GM23338 (cell line): ENCODE data around the gene MUC6. TPM values are rescaled to one million over a fixed set of nuclear protein-coding genes. Genes with fewer than 3 reads are reported as not detected.

Source experiments
- ATAC-seq: fragments of 200-7000 bp; cut with Tn5 transposase; 3 replicates; pipeline ENCODE4 v1.9.1; 2020
- DNase-seq: peaks from one replicate; pipeline ENCODE4 v3.0.0-alpha.2; 2015; ENCODE audit warnings: low spot score
- H2AFZ ChIP-seq: fragments of 200-600 bp; sonication (generic); 2 replicates; pipeline ENCODE4 v1.8.0; 2016; ENCODE audit warnings: antibody characterized with exemption, mild to moderate bottlenecking, moderate library complexity
- H3F3A ChIP-seq: fragments of 200-600 bp; sonication (generic); replicated peaks from 2 replicates; pipeline ENCODE4 v1.8.0; 2017; ENCODE audit warnings: antibody characterized with exemption, mixed run types, low read depth
- H3K27ac ChIP-seq: fragments of 200-600 bp; sonication (generic); 2 replicates; pipeline ENCODE4 v1.6.1; 2016; ENCODE audit warnings: low read depth
- H3K27me3 ChIP-seq: fragments of 200-600 bp; sonication (generic); 2 replicates; pipeline ENCODE4 v1.8.0; 2016; ENCODE audit warnings: mild to moderate bottlenecking, mixed run types, moderate library complexity; ENCODE audit not compliant: insufficient read depth
- H3K36me3 ChIP-seq: fragments of 200-600 bp; sonication (generic); 2 replicates; pipeline ENCODE4 v1.8.0; 2016; ENCODE audit warnings: mild to moderate bottlenecking; ENCODE audit not compliant: insufficient read depth
- H3K4me1 ChIP-seq: fragments of 200-600 bp; sonication (generic); 2 replicates; pipeline ENCODE4 v1.8.0; 2016; ENCODE audit warnings: mild to moderate bottlenecking, moderate library complexity; ENCODE audit not compliant: insufficient read depth
- H3K4me2 ChIP-seq: fragments of 200-600 bp; sonication (generic); 2 replicates; pipeline ENCODE4 v1.7.1; 2017; ENCODE audit warnings: mixed run types
- H3K4me3 ChIP-seq: fragments of 200-600 bp; sonication (generic); 2 replicates; pipeline ENCODE4 v1.6.1; 2016; ENCODE audit warnings: mixed run types
- H3K79me2 ChIP-seq: fragments of 200-600 bp; sonication (generic); replicated peaks from 2 replicates; pipeline ENCODE4 v1.8.0; 2017; ENCODE audit warnings: mild to moderate bottlenecking; ENCODE audit not compliant: insufficient read depth
- H3K9me2 ChIP-seq: fragments of 200-600 bp; sonication (generic); 2 replicates; pipeline ENCODE4 v1.8.0; 2017; ENCODE audit not compliant: insufficient read depth
- H4K20me1 ChIP-seq: fragments of 200-600 bp; sonication (generic); replicated peaks from 2 replicates; pipeline ENCODE4 v1.8.0; 2017; ENCODE audit warnings: mild to moderate bottlenecking; ENCODE audit not compliant: insufficient read depth
- H3K27ac Mint-ChIP-seq: 2 replicates; pipeline ENCODE4 v1.8.0; 2020; ENCODE audit warnings: inconsistent platforms, mild to moderate bottlenecking, moderate library complexity, mixed read lengths
- H3K27me3 Mint-ChIP-seq: 3 replicates; pipeline ENCODE4 v1.8.0; 2022; ENCODE audit warnings: low read depth, mild to moderate bottlenecking, moderate library complexity, mixed read lengths, inconsistent platforms; ENCODE audit not compliant: insufficient read depth, poor library complexity
- H3K36me3 Mint-ChIP-seq: 3 replicates; pipeline ENCODE4 v1.8.0; 2021; ENCODE audit warnings: low read depth, mild to moderate bottlenecking, inconsistent platforms, moderate library complexity, mixed read lengths
- H3K4me1 Mint-ChIP-seq: 3 replicates; pipeline ENCODE4 v1.8.0; 2020; ENCODE audit warnings: mild to moderate bottlenecking, inconsistent platforms, mixed read lengths
- H3K4me3 Mint-ChIP-seq: 3 replicates; pipeline ENCODE4 v1.8.0; 2021; ENCODE audit warnings: moderate library complexity, mild to moderate bottlenecking, inconsistent platforms, mixed read lengths
- H3K9me3 Mint-ChIP-seq: 3 replicates; pipeline ENCODE4 v1.8.0; 2020; ENCODE audit warnings: moderate library complexity, mild to moderate bottlenecking, inconsistent platforms, mixed read lengths
- CREB1 ChIP-seq: fragments of 250-450 bp; sonication (Bioruptor Pico); IDR thresholded peaks from 2 replicates; pipeline ENCODE4 v1.5.0; 2020; ENCODE audit warnings: low read depth, mild to moderate bottlenecking, moderate library complexity
- CTCF ChIP-seq, 2 experiments: fragments of 200-600 bp in 1 of 2; sonication (generic) in 1 of 2; conservative IDR thresholded peaks; 2 replicates each; pipeline versions ENCODE4 v1.5.1 to v1.6.1; 2016 to 2017; ENCODE audit warnings: antibody characterized with exemption in 2 of 2, low read depth in 2 of 2, mild to moderate bottlenecking in 2 of 2, moderate library complexity in 1 of 2
- ETS1 ChIP-seq: IDR thresholded peaks from 2 replicates; pipeline ENCODE4 v1.6.1; 2016; ENCODE audit warnings: antibody characterized with exemption
- EZH2 ChIP-seq: fragments of 200-600 bp; sonication (generic); IDR thresholded peaks from one replicate; pipeline ENCODE4 v1.8.0; 2017; ENCODE audit warnings: antibody characterized with exemption, mild to moderate bottlenecking, low read depth; ENCODE audit not compliant: unreplicated experiment
- EZH2phosphoT487 ChIP-seq: fragments of 200-600 bp; sonication (generic); IDR thresholded peaks from one replicate; pipeline ENCODE4 v1.8.1; 2018; ENCODE audit warnings: antibody characterized with exemption; ENCODE audit not compliant: unreplicated experiment
- JUNB ChIP-seq: IDR thresholded peaks from one replicate; pipeline ENCODE4 v1.6.1; 2016; ENCODE audit warnings: antibody characterized with exemption; ENCODE audit not compliant: unreplicated experiment
- NANOG ChIP-seq: IDR thresholded peaks from 2 replicates; pipeline ENCODE4 v1.6.1; 2016; ENCODE audit warnings: antibody characterized with exemption, borderline replicate concordance
- POLR2AphosphoS5 ChIP-seq: IDR thresholded peaks from 2 replicates; pipeline ENCODE4 v1.6.1; 2016; ENCODE audit warnings: antibody characterized with exemption, low read depth
- REST ChIP-seq: IDR thresholded peaks from one replicate; pipeline ENCODE4 v1.6.1; 2018; ENCODE audit warnings: antibody characterized with exemption; ENCODE audit not compliant: unreplicated experiment
- STAT1 ChIP-seq: IDR thresholded peaks from one replicate; pipeline ENCODE4 v1.6.1; 2016; ENCODE audit warnings: antibody characterized with exemption; ENCODE audit not compliant: unreplicated experiment
- ZNF114 ChIP-seq: fragments of 250-450 bp; sonication (Bioruptor Pico); IDR thresholded peaks from 2 replicates; pipeline ENCODE4 v1.5.0; 2020; ENCODE audit warnings: mild to moderate bottlenecking, moderate library complexity
- ZNF331 ChIP-seq: fragments of 250-450 bp; sonication (Bioruptor Pico); IDR thresholded peaks from 2 replicates; pipeline ENCODE4 v1.5.0; 2020; ENCODE audit warnings: low read depth, mild to moderate bottlenecking, moderate library complexity
- ZNF462 ChIP-seq: fragments of 250-450 bp; sonication (Bioruptor Pico); IDR thresholded peaks from 2 replicates; pipeline ENCODE4 v1.5.0; 2020; ENCODE audit warnings: mild to moderate bottlenecking, moderate library complexity
- polyA plus RNA-seq: library from polyadenylated mRNA; unstranded; fragments of >200 nt; fragmentation: Nextera tagmentation; extraction: Ambion mirVana; gene quantifications from 2 replicates; pipeline ENCODE4 v1.2.1, GENCODE V29; 2016
- total RNA-seq: library from RNA; depleted of rRNA; stranded (reverse); fragments of >200 nt; shearing (Covaris generic); gene quantifications from 2 replicates; pipeline ENCODE4 v1.2.3, GENCODE V29; 2014

MUC6 gene
- total and polyA plus RNA-seq, 2 experiments from 2014 or later: not detected

GRCh38 chr11:1018091-1018490, 18.4 kb downstream of the MUC6 start:
- TF ChIP-seq REST (no peak), CREB1 (CRISPR knock-in tag) (no peak), ZNF331 (CRISPR knock-in tag) (no peak), EZH2 (no peak), STAT1 (no peak), ETS1 (no peak), ZNF462 (no peak), CTCF (conservative IDR thresholded peaks at IDR 0.05; ENCODE audit: low read depth in 2 of 2) (no peak), ZNF114 (CRISPR knock-in tag) (no peak), POLR2AphosphoS5 (no peak), EZH2phosphoT487 (no peak), NANOG (no peak), JUNB (no peak)
- Histone ChIP-seq H3K27me3 (no peaks in the 10 kb centered on the region), H3K4me2 (no peak overlapping the region), H2AFZ (no peak overlapping the region), H4K20me1 (no peaks in the 10 kb centered on the region), H3K9me2 (no peaks in the 10 kb centered on the region), H3K36me3 (no peaks in the 10 kb centered on the region), H3K4me1 (no peaks in the 10 kb centered on the region), H3F3A (no peaks in the 10 kb centered on the region), H3K27ac (no peak overlapping the region), H3K4me3 (no peak overlapping the region), H3K79me2 (no peaks in the 10 kb centered on the region)
- H3K36me3 Mint-ChIP-seq: peaks cover 18% of the 10 kb centered on the region
- ATAC-seq (no peak), DNase-seq (no peak)
- no peak overlapping the region for H3K27ac Mint-ChIP-seq
- H3K4me1 Mint-ChIP-seq: no peaks in the 10 kb centered on the region; the same call in 2 of the 3 replicates
- peaks cover 23% of the 10 kb centered on the region for H3K9me3 Mint-ChIP-seq
- H3K4me3 Mint-ChIP-seq: no peak overlapping the region; the same call in 2 of the 3 replicates
- peaks cover 21% of the 10 kb centered on the region for H3K27me3 Mint-ChIP-seq
